ENCODE measurements around the gene NEURL1B.

Gene NEURL1B

DNA sequence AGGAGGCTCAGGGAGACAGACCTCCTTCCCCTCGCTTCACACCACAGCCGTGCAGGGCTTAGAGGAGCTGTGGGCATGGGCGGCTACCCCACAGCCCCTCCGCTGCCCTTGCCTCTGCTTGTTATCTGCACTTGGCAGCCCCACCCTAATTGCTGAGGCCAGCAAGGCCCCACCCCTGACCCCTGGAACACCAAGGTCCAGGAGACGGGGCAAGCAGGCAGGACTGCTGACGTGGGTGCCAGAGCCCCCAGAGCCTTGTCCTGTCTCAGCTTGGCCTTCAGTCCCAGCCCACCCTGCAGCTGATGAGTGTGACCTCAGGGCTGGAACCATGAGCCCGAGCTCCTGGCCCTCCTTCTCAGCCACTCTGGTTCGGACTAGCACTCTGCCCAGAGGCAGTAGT lies 29.1 kb upstream of the NEURL1B start:
- DNase-seq: no peak

DNA sequence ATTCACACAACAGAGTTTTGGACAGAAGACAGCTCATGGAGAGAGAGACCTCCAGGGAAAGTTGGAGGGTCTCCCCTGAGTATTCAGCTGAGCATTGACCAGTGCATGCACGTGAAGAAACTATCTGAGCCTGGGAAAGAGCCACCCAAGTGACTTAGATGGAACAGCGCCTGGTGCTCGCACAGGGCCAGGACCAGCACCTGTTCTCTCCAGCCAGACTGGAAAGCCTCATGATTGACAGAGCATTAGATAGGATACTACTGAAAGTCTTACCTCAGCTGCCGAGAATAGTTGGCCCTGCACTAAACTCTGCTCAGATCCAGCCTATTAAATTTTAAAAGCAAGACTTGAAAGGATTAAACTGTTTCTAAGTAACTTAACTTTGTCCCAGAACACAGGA lies 28.3 kb upstream of the NEURL1B start:
- DNase-seq: no peak

DNA sequence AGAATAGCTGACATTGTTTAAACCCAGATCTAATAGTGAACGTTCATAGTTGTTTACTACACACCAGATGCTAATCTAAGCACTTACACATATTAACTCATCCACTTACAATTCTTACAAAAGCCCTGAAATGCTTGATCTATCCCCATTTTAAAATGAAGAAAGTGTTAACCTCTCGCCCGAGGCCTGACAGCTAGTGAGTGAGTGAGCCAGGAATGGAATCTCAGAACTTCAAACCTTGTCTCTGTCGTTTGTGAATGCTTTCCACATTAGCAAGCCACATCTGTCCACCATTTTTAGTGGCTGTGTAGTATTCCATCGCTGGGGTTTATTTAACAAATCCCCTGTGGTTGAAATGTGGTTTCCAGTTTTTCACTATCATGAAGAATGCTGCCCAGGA lies 24.9 kb upstream of the NEURL1B start:
- no peak for DNase-seq

GRCh38 chr5:172616730-172617129 lies 24.3 kb upstream of the NEURL1B start:
- no peak for DNase-seq

- DNase-seq: no peak
Observed at GRCh38 chr5:172617817-172618216, 23.2 kb upstream of the NEURL1B start.

GRCh38 chr5:172618574-172619365 lies 22.3 kb upstream of the NEURL1B start:
- DNase-seq: no peak

DNA sequence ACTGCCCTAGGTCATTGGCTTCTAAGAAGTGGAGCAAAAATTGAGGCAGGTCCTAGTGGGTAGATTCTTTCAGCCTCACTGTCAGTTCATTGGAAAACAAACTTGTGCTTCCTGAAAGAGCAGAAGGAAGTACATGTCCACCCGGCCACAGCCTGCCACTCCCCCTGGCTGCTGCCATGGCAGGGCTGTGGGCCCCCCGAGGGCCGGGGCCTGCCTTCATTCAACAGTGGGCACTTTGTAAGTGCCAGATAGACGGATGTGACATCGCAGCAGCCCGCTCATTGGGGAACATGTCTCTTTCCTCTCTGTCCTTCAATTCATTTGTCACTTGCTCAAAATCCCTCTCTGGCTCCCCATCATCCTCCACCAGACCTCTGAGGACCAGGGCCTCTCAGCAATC lies 20.6 kb upstream of the NEURL1B start:
- no peak for DNase-seq

GRCh38 chr5:172622091-172623046 lies 18.7 kb upstream of the NEURL1B start:
- DNase-seq: no peak

DNA sequence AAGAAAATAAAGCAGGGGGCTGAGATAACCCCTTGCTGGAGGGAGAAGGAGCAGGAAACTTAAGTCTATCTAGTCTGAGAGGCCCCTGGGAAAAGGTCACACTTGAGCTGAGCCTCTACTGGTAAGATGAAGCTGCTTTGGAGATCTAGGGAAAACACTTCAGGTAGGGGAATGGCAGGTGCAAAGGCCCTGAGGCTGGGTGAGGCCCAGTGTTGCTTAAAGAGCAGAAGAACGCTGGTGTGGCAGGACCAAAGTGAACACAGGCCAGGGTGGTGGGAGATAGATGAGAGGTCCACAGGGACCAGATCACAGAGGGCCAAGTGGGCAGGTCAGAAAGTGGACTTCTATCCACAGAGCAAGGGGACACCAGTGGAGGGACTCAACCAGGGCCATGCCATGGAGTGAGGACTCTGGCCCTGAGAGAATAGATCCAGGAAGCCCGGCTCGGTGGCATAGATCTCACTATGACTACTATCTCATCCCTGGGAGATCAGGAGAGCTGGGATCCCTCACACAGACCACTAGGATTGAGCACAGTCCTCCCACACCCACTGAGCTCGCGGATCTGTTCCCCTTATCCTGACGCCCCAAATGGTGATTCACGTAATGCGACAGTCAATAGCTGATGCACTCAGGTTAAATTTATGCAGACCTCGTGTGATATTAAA lies 17.6 kb upstream of the NEURL1B start:
- no peak for DNase-seq

DNA sequence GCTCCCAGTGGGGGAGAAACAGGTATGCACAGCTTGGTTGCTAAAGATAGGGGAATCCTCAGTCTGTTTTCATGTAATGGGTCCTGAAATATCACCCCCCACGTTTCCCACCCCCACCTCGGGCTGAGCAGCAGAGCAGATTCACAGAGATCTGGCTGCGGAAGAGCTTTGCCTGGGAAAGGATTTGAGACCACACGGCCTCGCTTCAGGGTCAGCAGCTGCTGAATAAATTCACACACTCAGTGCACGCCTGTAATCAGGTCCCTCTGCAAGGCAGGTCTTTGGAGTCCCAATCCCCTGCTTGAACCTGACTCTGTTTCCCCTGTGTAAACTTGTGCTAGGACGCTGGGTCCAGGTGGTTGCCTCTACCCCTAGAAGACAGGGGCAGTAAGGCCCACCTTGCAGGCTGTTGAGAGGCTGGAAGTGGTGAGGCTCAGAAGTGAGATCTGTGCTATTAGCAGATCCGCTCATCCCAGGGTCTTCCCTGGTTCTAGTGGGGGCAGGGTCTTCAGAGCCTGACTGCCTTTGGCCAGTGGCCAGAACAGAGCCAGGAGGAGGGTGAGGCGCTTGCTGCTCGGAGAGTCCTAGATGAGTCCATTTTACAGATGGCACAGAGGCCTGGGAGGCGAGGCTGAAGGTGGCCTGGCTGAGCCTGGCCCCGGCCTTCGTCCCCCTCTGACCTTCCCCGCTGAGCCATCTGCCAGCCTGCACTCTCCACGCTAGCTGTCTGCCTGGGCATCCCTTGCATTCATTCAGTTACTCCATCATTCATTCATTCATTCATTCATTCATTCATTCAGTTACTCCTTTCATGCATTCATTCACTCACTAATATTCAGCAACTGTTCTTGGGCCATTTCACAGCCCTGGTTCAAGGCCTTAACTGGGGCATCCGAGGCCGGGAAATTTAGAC lies 16.7 kb upstream of the NEURL1B start:
- DNase-seq: no peak

DNA sequence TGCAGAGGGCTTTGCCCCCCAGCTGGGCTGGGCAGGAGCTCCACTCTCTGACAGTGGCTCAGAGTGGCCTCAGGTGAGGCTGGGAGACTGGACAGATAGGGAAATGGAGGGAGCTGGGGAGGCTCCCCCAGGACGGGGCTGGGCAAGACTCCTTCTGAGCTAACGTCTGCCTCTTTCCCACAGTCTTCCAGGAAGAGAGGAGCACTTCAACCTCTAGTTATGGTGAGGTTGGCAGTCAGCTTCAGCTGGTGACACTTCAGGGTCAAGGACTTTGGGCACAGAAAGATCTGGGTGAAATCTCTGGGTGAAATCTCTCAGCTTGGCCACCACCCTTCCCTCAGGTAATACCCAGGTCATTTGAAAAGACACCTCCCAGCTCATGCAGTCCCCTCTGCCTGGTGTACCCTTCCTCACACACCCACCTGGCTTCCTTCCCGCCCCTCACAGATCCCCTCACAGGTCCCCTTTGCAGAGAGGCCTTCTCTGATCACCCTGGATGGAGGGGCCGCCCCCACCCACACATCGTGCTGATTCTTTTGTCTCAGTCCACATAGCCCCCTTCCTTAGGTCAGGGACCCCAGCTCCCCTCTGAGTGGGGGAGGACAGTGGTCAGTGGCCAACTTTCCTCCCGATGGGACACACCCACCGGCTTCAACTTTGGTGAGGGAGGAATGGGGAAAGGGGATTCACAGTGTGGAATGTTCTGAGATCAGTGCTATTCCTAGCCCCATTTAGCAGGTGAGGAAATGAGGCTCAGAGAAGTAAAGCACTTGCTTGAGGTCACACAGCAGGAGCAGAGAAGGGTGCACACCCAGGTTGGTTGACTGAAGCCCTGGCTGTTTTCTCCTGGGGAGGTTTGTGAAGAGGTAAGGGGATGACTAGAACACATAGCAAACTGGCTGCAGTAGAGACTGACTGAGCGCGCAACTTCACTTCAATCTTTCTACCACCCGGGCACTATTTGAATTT lies 15.8 kb upstream of the NEURL1B start:
- DNase-seq: no peak

GRCh38 chr5:172626031-172626581 lies 15.0 kb upstream of the NEURL1B start:
- DNase-seq: no peak

GRCh38 chr5:172630082-172630481 lies 11.0 kb upstream of the NEURL1B start:
- no peak for DNase-seq

GRCh38 chr5:172630482-172630881 lies 10.6 kb upstream of the NEURL1B start:
- DNase-seq: no peak

- no peak for DNase-seq
Observed at GRCh38 chr5:172630986-172631385, 10.1 kb upstream of the NEURL1B start.

DNA sequence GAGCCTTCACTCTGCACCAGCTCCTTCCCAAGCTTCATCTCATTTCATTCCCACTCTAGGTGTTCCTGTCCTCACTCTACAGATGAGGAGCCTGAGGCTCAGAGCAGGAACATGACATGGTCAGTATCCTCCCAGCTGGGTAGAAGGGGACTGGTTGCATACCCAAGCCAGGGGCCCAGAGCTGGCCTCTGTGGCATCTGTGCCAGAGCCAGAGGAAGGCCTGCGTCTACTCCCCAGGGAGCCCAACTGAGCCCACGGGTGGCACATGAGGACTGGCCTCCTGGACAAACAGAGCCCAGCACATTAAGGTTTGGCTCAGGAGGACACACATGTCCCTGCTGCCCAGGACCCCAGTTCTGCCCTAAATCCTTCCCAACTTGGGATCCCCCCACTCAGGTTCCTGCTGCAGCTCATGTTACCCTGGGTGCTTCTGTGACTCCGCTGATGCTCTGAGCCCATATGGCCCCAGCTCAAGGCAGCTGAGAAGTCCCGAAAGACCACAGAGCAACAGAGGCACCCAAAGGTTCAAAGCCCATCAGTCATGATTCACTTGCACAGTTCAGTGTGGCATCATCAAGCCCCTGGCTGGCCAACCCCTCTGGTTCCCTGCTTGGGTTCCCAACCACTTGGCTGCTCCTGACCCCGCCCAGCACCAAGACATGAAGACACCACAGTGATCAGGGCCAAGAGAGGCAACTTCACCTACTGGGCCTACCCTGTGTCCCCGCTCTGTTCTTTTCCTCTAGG lies 8.5 kb upstream of the NEURL1B start:
- DNase-seq: no peak

- DNase-seq: no peak
Observed at GRCh38 chr5:172633403-172633970, 7.6 kb upstream of the NEURL1B start.

DNA sequence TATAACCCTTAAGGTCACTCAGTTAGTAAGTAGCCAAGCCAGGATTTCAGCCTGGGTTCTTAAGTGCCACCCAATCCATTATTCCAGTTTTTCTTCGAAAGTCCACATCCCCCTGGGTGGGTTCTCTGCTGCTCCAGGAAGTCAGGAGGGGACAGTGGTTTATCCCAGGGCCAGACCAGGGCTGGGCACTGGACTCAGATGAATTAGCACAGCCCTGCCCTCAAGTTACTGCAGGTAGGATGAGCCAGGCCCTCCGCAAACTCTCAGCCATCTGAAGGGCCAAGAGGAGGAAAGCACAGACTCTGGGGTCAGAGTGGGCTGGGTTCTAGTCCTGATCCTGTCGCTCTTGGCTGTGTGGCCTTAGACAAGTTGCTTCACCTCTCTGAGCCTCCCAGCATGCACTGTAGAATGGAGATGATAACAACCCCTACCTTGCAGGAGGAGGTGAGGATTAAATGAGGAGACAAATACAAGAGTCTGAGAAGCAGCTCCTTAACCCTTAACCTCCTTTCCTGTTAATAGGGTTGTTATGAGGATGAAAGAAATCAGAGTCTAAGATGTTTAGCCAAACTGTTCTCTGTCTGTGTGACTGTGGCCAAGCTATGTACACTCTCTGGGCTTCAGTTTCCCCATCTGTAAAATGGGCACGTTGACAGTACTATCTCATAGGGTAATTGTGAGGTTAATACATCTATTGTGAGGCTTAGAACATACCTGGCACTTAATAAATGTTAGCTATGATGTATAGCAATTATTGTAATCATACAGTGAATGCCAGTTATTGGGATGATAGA lies 6.8 kb upstream of the NEURL1B start:
- no peak for DNase-seq

DNA sequence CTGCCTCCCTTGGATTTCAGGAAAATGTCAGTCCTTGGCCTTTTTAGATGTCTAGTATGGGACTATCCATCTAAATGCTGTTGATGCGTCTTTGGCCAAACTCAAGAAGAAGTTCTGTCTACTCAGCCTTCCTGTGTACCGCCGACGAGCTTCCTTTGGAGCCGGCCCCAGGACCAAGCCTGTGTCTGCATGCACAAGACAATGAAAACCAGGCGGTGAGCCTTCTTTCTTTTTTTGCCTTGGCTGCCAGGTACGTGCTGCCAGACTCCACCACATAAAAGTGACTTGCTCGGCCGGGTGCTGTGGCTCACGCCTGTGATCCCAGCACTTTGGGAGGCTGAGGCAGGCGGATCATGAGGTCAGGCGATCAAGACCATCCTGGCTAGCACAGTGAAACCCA lies 6.0 kb upstream of the NEURL1B start:
- DNase-seq: no peak
